Astrocyte of the spinal cord (primary cell): ENCODE data around the gene KRTAP4-2.

Experiments
- DNase-seq: peaks from one replicate; pipeline ENCODE4 v3.0.0; 2011; ENCODE audit warnings: low read depth, low spot score
- H3K4me3 ChIP-seq: 2 replicates; pipeline ENCODE4 v1.5.1; 2011; ENCODE audit warnings: low read depth, mild to moderate bottlenecking, low read length, moderate library complexity
- in situ Hi-C: cut with HindIII; loops from 2 replicates; pipeline ENCODE4 v1.10.0; 2017; ENCODE audit warnings: low sequenced_read_pairs
- TF ChIP-seq, protein P1 (sequence below): IDR thresholded peaks from 2 replicates; pipeline ENCODE4 v1.5.1; 2012; ENCODE audit warnings: low read depth, mild to moderate bottlenecking, low read length, inconsistent platforms

The KRTAP4-2 gene

GRCh38 chr17:41133880-41134735 is 43.9 kb downstream of the KRTAP4-2 start:
- TF ChIP-seq, protein P1, sequence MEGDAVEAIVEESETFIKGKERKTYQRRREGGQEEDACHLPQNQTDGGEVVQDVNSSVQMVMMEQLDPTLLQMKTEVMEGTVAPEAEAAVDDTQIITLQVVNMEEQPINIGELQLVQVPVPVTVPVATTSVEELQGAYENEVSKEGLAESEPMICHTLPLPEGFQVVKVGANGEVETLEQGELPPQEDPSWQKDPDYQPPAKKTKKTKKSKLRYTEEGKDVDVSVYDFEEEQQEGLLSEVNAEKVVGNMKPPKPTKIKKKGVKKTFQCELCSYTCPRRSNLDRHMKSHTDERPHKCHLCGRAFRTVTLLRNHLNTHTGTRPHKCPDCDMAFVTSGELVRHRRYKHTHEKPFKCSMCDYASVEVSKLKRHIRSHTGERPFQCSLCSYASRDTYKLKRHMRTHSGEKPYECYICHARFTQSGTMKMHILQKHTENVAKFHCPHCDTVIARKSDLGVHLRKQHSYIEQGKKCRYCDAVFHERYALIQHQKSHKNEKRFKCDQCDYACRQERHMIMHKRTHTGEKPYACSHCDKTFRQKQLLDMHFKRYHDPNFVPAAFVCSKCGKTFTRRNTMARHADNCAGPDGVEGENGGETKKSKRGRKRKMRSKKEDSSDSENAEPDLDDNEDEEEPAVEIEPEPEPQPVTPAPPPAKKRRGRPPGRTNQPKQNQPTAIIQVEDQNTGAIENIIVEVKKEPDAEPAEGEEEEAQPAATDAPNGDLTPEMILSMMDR: no peak
- DNase-seq: no peak
- no peak overlapping the region for H3K4me3 ChIP-seq
- in situ Hi-C loops: no loop called here

DNA sequence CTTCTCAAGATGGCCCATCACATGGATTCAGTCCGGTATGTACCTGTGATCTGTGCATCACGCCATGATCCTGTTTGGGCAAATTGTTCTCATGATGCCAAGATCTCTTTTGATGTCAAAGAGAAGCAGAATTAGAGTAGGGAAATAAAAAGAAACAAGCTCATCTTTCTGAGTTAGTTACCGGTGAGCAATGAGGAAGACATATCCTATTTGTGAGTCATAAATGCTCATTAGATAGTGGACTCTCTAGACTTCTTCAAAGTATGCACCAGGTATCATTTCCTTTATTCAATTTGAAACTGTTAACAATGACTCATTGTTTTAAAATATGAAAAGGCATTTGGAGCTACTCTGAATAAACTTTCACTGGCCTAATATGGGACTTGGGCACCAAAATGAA is 46.0 kb downstream of the KRTAP4-2 start:
- in situ Hi-C loops: no loop called here
- H3K4me3 ChIP-seq: no peak overlapping the region
- TF ChIP-seq, protein P1: no peak
- no peak for DNase-seq
